ENCODE measurements around the gene BCAS3.

GRCh38 chr17:61406537-61406845, 728.8 kb downstream of the BCAS3 start:
- TF ChIP-seq CTCF (conservative IDR thresholded peaks at IDR 0.05) (no peak), ZFX (IDR thresholded peaks at IDR 0.05) (no peak)

Measured in C4-2B (cell line).